Endothelial cell (in vitro differentiated cells): ENCODE data around the gene METTL23. TPM values are rescaled to one million over a fixed set of nuclear protein-coding genes. Genes with fewer than 3 reads are reported as not detected.

Experiments used
- DNase-seq: peaks from one replicate; pipeline ENCODE4 v3.0.0; 2021; ENCODE audit warnings: low spot score
- H3K27ac Mint-ChIP-seq: one replicate; pipeline ENCODE4 v1.8.0; 2021; ENCODE audit warnings: mixed read lengths, inconsistent platforms; ENCODE audit not compliant: unreplicated experiment
- H3K27me3 Mint-ChIP-seq: one replicate; pipeline ENCODE4 v1.8.0; 2021; ENCODE audit warnings: mild to moderate bottlenecking, moderate library complexity, mixed read lengths, inconsistent platforms; ENCODE audit not compliant: unreplicated experiment
- H3K36me3 Mint-ChIP-seq: one replicate; pipeline ENCODE4 v1.8.0; 2021; ENCODE audit warnings: mild to moderate bottlenecking, low read depth, mixed read lengths, inconsistent platforms; ENCODE audit not compliant: unreplicated experiment
- H3K4me1 Mint-ChIP-seq: one replicate; pipeline ENCODE4 v1.8.0; 2021; ENCODE audit warnings: mild to moderate bottlenecking, mixed read lengths, inconsistent platforms; ENCODE audit not compliant: unreplicated experiment
- H3K4me3 Mint-ChIP-seq: one replicate; pipeline ENCODE4 v1.8.0; 2021; ENCODE audit warnings: mild to moderate bottlenecking, mixed read lengths, inconsistent platforms; ENCODE audit not compliant: unreplicated experiment
- H3K9me3 Mint-ChIP-seq: one replicate; pipeline ENCODE4 v1.8.0; 2021; ENCODE audit warnings: mixed read lengths, inconsistent platforms; ENCODE audit not compliant: unreplicated experiment
- long read RNA-seq: library from polyadenylated mRNA; unstranded; transcript quantifications from one replicate; pipeline ENCODE4 v2.0.0, GENCODE V29; 2020; ENCODE audit not compliant: unreplicated experiment
- total RNA-seq: library from RNA; stranded (reverse); fragmentation: NEBNext Ultra II Directional; extraction: Animal tissue kit (Norgen Biotek cat#: 25700); gene quantifications from one replicate; pipeline ENCODE4 v1.2.1, GENCODE V29; 2021; ENCODE audit not compliant: unreplicated experiment
- TF ChIP-seq, protein P1 (sequence below): fragments of 200-600 bp; sonication (generic); IDR thresholded peaks from one replicate; pipeline ENCODE4 v1.5.0; 2021; ENCODE audit warnings: antibody characterized with exemption; ENCODE audit not compliant: unreplicated experiment

The METTL23 gene, protein sequence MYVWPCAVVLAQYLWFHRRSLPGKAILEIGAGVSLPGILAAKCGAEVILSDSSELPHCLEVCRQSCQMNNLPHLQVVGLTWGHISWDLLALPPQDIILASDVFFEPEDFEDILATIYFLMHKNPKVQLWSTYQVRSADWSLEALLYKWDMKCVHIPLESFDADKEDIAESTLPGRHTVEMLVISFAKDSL
- total RNA-seq = 30.5 TPM
- long read RNA-seq, partial matches to known transcripts = 5 of 17 reads
- long read RNA-seq, other reads (novel, unspliced or antisense) = 3 of 17 reads

DNA sequence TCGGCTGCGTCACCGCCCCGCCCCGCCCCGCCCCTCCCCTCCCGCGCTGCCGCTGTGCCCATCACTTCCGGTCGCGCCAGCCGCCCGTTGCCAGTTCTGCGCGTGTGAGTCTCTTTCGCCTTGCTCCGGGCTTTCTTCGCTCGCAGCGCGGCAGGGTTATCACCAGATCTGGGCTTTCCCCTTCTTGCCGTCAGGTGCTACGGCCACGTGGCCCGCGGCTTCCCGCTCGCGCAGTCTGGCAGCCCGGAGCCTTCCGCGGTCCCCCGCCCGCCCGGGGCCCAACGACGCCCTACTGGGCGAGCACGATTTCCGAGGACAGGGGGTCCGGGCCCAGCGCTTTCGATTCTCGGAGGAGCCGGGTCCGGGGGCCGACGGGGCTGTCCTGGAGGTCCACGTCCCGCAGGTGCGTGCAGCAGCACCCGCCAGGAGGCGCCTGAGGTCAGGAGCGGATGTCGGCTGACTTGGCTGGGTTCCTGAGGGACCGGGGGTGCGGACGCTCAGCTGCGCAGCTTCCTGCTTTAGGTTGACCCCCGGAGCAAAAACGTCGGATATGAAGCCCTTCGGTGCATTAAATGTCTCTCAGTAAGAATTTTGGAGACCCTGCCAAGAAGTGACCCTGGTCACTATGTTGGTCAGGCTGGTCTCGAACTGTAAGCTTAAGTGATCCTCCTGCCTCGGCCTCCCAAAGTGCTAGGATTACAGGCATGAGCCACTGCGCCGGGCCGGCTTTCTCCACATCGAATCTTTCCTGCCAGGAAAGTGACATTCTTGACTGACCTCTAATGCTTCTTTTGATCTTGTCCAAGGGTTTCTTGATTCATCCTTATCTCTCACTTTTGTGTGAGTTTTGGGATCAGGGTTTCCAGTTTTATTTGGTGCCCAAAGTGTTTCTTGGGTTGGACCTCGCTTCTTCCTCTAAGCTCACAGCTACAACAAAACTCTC, at the start of gene METTL23:
TSS of gene METTL23 (plus strand) at position 64 of the 943 bp plus-strand sequence. CDS start 2,872 bp downstream, outside the sequence.
- Mint-ChIP-seq H3K4me1 (peaks cover 15% of the 10 kb centered on the region), H3K4me3 (peak within 1 kb of the TSS; percentile 95), H3K9me3 (no peaks in the 10 kb centered on the region), H3K36me3 (peaks cover 7% of the 10 kb centered on the region), H3K27ac (peak within 1 kb of the TSS; percentile 97), H3K27me3 (peaks cover 10% of the 10 kb centered on the region)
- TF ChIP-seq, protein P1, sequence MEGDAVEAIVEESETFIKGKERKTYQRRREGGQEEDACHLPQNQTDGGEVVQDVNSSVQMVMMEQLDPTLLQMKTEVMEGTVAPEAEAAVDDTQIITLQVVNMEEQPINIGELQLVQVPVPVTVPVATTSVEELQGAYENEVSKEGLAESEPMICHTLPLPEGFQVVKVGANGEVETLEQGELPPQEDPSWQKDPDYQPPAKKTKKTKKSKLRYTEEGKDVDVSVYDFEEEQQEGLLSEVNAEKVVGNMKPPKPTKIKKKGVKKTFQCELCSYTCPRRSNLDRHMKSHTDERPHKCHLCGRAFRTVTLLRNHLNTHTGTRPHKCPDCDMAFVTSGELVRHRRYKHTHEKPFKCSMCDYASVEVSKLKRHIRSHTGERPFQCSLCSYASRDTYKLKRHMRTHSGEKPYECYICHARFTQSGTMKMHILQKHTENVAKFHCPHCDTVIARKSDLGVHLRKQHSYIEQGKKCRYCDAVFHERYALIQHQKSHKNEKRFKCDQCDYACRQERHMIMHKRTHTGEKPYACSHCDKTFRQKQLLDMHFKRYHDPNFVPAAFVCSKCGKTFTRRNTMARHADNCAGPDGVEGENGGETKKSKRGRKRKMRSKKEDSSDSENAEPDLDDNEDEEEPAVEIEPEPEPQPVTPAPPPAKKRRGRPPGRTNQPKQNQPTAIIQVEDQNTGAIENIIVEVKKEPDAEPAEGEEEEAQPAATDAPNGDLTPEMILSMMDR = peak; percentile 57
- DNase-seq = peak; percentile 83

DNA sequence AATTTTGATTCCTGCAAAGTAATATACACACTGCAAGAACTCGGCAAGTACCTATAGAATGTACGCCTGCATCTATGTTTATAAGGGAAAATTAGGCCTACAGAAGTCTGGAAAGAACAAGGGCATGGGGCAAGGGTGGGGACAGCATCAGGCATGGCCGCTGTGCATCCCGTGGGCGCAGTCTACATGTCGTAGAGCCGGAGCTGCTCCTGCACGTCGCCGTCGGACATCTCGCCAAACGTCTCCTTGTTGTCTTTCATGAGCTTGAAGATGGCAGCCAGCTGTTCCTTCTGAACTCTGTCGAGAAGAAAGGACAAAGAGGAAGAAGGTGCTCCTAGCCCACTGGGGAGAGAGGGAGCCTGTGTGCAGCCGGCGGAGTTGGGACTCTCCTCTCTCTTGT, 49.2 kb upstream of the METTL23 start:
- DNase-seq = no peak

DNA sequence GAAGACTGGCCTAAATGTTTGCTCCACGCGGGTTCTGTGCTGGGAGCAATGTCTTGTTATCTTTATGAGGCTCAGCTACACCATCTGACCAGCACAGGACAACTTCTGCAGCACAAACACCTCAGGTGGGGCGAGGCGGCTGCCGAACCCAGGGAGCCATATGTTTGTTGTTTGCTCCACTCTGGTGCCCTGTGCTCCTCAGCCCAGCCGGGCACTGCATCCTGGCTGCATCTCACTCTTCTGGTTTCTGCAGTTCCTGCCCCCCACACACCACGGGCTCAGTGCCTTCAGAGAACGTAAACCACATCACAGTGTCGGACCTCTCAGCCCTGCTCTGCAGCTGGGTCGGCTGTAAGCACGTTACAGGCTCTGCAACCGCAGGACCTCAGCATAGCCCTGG, 48.3 kb upstream of the METTL23 start:
- no peaks in the 10 kb centered on the region for H3K4me1 Mint-ChIP-seq
- DNase-seq = no peak
- H3K9me3 Mint-ChIP-seq = no peaks in the 10 kb centered on the region
- no peak overlapping the region for H3K27ac Mint-ChIP-seq
- H3K27me3 Mint-ChIP-seq = peaks cover 7% of the 10 kb centered on the region
- H3K36me3 Mint-ChIP-seq = peaks cover 14% of the 10 kb centered on the region
- TF ChIP-seq, protein P1 = no peak
- no peak overlapping the region for H3K4me3 Mint-ChIP-seq

More for the DNA sequence above, 49.2 kb upstream of the METTL23 start:
- H3K27me3 Mint-ChIP-seq = peaks cover 8% of the 10 kb centered on the region
- no peak overlapping the region for H3K27ac Mint-ChIP-seq
- TF ChIP-seq, protein P1 = no peak
- peaks cover 3% of the 10 kb centered on the region for H3K4me1 Mint-ChIP-seq
- H3K9me3 Mint-ChIP-seq = no peaks in the 10 kb centered on the region
- H3K36me3 Mint-ChIP-seq = peaks cover 14% of the 10 kb centered on the region
- H3K4me3 Mint-ChIP-seq = no peak overlapping the region

DNA sequence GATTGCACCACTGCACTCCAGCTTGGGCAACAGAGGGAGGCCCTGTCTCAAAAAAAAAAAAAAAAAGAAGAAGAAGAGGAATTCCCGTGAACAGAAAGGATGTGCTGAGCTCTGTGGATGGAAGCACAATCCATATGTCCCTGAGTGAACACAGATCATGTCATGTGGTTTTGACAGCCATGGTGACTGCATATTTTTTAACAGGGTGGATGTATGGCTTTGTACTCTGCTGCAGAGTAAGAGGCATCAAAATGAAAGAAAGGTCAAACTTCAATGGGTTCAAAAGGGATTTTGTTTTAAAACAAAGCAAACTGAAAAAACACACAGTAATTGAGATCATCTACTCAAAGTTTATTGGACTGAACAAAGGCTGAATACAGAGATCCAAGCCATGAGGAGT, 47.4 kb upstream of the METTL23 start:
- Mint-ChIP-seq H3K27ac (no peak overlapping the region), H3K9me3 (no peaks in the 10 kb centered on the region), H3K4me3 (no peak overlapping the region), H3K4me1 (no peaks in the 10 kb centered on the region), H3K27me3 (peaks cover 4% of the 10 kb centered on the region), H3K36me3 (peaks cover 14% of the 10 kb centered on the region)
- DNase-seq = no peak
- TF ChIP-seq, protein P1 = no peak
